ENCODE results near the gene EIF1.

The EIF1 gene

DNA sequence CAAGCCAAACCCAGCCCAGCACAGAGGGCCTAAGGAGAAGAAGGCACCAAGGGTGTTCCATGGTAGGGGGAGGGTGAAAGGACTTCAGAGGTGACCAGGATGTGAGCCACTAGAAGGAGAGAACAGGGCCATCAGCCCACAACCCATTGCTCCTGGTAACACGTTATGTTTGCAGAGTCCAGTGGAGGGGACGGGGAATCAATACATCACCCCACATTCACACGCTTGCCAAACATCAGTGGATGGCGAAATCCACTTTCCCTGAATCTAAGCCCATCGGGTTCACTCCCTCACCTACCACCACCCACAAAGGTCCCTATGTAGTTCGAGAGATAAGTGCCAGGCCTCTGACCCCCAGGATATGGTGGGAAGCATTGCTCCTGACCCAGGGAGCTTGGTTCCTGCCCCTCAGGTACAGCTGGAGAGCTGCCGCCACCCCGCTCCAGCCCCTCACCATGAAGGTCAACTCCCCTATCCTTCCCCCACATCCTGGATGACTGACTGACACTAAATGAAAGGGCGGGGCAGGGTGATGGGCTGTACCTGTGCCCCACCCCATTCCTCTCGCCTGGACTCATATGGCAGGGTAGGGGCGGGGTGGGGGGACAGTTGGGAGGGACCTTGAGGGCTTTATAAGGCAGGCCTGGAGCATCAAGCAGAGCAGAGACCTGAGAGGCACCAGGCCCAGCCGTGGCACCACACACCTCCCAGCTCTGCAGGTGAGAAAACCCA lies 23.1 kb downstream of the EIF1 start, which contains the start of gene GAST:
GAST (plus strand) TSS at position 663 of the 732 bp plus-strand sequence. CDS start 3,106 bp downstream, outside the sequence.
- Histone ChIP-seq H4K20me1 (ENCODE audit: insufficient read depth, low read length) (no peaks in the 10 kb centered on the region), H3F3A (ENCODE audit: insufficient read depth, low read length) (no peaks in the 10 kb centered on the region), H3K4me3 (ENCODE audit: low read length) (no peak within 1 kb of the TSS)

DNA sequence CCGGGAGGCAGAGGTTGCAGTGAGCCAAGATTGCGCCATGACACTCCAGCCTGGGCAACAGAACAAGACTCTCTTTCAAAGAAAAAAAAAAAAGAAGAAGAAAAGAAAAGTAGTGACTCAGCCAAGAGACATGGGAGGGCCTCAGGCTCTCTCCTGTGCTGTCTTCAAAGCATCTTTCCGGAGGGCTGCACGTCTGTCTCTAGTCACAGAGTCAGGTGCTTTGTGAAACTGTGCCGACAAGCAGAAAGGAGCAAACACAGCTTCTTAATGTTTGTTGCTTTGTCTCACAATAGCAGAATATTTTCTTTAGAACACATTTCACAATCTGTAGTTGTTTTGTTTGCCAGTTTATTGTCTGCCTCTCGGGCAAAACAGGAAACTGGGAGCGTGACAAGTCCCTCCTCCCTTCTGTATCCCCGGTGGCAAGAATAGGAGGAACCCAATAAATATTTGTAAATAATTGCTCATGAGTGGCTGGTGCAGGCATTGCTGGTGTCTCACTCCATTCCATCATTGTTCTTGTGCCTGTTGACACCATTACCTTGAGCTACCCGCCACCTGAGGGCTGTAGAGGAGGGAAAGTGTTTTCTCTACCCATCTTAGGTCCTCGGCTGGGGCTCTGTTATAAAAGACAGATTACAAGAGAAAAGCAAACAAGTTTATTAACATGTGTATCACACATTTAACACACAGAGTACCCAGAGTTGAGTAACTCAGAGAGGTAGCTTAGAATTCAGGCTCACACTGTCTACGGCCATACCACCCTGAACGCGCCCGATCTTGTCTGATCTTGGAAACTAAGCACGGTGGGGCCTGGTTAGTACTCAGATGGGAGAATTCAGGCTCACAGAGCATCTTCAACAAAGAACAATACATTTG lies 29.0 kb downstream of the EIF1 start:
- Histone ChIP-seq H3K4me1 (ENCODE audit: low read length) (no peaks in the 10 kb centered on the region), H2AFZ (ENCODE audit: low read length) (no peak overlapping the region), H3K9me3 (replicated peaks; ENCODE audit: insufficient read depth, low read length) (no peaks in the 10 kb centered on the region), H3K4me2 (ENCODE audit: low read depth, low read length) (no peak overlapping the region), H3K9ac (ENCODE audit: low read length) (no peak overlapping the region), H3K36me3 (replicated peaks; ENCODE audit: insufficient read depth, low read length) (no peaks in the 10 kb centered on the region), H3K9me2 (replicated peaks; ENCODE audit: insufficient read depth, low read length) (no peaks in the 10 kb centered on the region), H3K27ac (ENCODE audit: low read length) (no peak overlapping the region), H3K4me3 (ENCODE audit: low read length) (no peak overlapping the region), H3K79me2 (ENCODE audit: low read length) (no peaks in the 10 kb centered on the region), H4K20me1 (ENCODE audit: insufficient read depth, low read length) (no peaks in the 10 kb centered on the region), H3K27me3 (replicated peaks; ENCODE audit: insufficient read depth, low read length) (no peaks in the 10 kb centered on the region), H3F3A (ENCODE audit: insufficient read depth, low read length) (no peaks in the 10 kb centered on the region)
- no peak for DNase-seq
- TF ChIP-seq EZH2phosphoT487 (IDR thresholded peaks at IDR 0.05; ENCODE audit: low read length) (no peak), EZH2 (optimal IDR thresholded peaks at IDR 0.05; ENCODE audit: low read depth, low read length) (no peak)
- TF ChIP-seq, protein P1, sequence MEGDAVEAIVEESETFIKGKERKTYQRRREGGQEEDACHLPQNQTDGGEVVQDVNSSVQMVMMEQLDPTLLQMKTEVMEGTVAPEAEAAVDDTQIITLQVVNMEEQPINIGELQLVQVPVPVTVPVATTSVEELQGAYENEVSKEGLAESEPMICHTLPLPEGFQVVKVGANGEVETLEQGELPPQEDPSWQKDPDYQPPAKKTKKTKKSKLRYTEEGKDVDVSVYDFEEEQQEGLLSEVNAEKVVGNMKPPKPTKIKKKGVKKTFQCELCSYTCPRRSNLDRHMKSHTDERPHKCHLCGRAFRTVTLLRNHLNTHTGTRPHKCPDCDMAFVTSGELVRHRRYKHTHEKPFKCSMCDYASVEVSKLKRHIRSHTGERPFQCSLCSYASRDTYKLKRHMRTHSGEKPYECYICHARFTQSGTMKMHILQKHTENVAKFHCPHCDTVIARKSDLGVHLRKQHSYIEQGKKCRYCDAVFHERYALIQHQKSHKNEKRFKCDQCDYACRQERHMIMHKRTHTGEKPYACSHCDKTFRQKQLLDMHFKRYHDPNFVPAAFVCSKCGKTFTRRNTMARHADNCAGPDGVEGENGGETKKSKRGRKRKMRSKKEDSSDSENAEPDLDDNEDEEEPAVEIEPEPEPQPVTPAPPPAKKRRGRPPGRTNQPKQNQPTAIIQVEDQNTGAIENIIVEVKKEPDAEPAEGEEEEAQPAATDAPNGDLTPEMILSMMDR (IDR thresholded peaks at IDR 0.05; ENCODE audit: low read length): no peak

More for the DNA sequence above, 23.1 kb downstream of the EIF1 start, which contains the start of gene GAST:
- Histone ChIP-seq H3K4me1 (ENCODE audit: low read length) (no peaks in the 10 kb centered on the region), H3K9ac (ENCODE audit: low read length) (no peak within 1 kb of the TSS), H3K27ac (ENCODE audit: low read length) (no peak within 1 kb of the TSS), H3K9me2 (replicated peaks; ENCODE audit: insufficient read depth, low read length) (no peaks in the 10 kb centered on the region), H3K36me3 (replicated peaks; ENCODE audit: insufficient read depth, low read length) (no peaks in the 10 kb centered on the region), H3K4me2 (ENCODE audit: low read depth, low read length) (no peak within 1 kb of the TSS), H2AFZ (ENCODE audit: low read length) (no peak within 1 kb of the TSS), H3K79me2 (ENCODE audit: low read length) (no peaks in the 10 kb centered on the region), H3K9me3 (replicated peaks; ENCODE audit: insufficient read depth, low read length) (no peaks in the 10 kb centered on the region), H3K27me3 (replicated peaks; ENCODE audit: insufficient read depth, low read length) (no peaks in the 10 kb centered on the region)
- TF ChIP-seq EZH2phosphoT487 (IDR thresholded peaks at IDR 0.05; ENCODE audit: low read length) (no peak), EZH2 (optimal IDR thresholded peaks at IDR 0.05; ENCODE audit: low read depth, low read length) (no peak)
- TF ChIP-seq, protein P1 (IDR thresholded peaks at IDR 0.05; ENCODE audit: low read length): no peak
- no peak for DNase-seq

GRCh38 chr17:41718287-41718645 lies 29.6 kb downstream of the EIF1 start:
- no peaks in the 10 kb centered on the region for H3K4me1 ChIP-seq (ENCODE audit: low read length)
- no peak overlapping the region for H3K9ac ChIP-seq (ENCODE audit: low read length)
- TF ChIP-seq, protein P1 (IDR thresholded peaks at IDR 0.05; ENCODE audit: low read length): no peak
- TF ChIP-seq EZH2phosphoT487 (IDR thresholded peaks at IDR 0.05; ENCODE audit: low read length) (no peak), EZH2 (optimal IDR thresholded peaks at IDR 0.05; ENCODE audit: low read depth, low read length) (no peak)
- no peak overlapping the region for H3K4me2 ChIP-seq (ENCODE audit: low read depth, low read length)
- no peak for DNase-seq
- H3K9me2 ChIP-seq (replicated peaks; ENCODE audit: insufficient read depth, low read length): no peaks in the 10 kb centered on the region
- no peaks in the 10 kb centered on the region for H3K27me3 ChIP-seq (replicated peaks; ENCODE audit: insufficient read depth, low read length)
- no peak overlapping the region for H3K27ac ChIP-seq (ENCODE audit: low read length)
- H3K9me3 ChIP-seq (replicated peaks; ENCODE audit: insufficient read depth, low read length): no peaks in the 10 kb centered on the region
- H2AFZ ChIP-seq (ENCODE audit: low read length): no peak overlapping the region
- no peaks in the 10 kb centered on the region for H3K36me3 ChIP-seq (replicated peaks; ENCODE audit: insufficient read depth, low read length)
- H3K4me3 ChIP-seq (ENCODE audit: low read length): no peak overlapping the region
- no peaks in the 10 kb centered on the region for H4K20me1 ChIP-seq (ENCODE audit: insufficient read depth, low read length)
- H3K79me2 ChIP-seq (ENCODE audit: low read length): no peaks in the 10 kb centered on the region
- no peaks in the 10 kb centered on the region for H3F3A ChIP-seq (ENCODE audit: insufficient read depth, low read length)
